Renal cortex interstitium (tissue), 11 donors: ENCODE data around the gene SORCS2. TPM values are rescaled to one million over a fixed set of nuclear protein-coding genes. Genes with fewer than 3 reads are reported as not detected.
A peak's percentile ranks its signal among the peaks of the same experiment; 100 is the strongest.

Experiments
- DNase-seq, 11 donors: peaks; one replicate each; pipeline ENCODE4 v3.0.0-alpha.2; 2013; ENCODE audit warnings: low read depth in 9 of 11, low spot score in 4 of 11; ENCODE audit errors: extremely low read depth in 1 of 11
- polyA plus RNA-seq, 3 donors: library from polyadenylated mRNA; unstranded; fragments of 120-200 nt; gene quantifications; one replicate each; pipeline ENCODE4 v1.2.1, GENCODE V29; 2013; ENCODE audit not compliant: insufficient read length in 3 of 3

SORCS2 gene
- polyA plus RNA-seq, 3 donors = 8.3 to 13.3 (median 9.9) TPM

- DNase-seq = no peak
Measured at GRCh38 chr4:7710576-7711306, 518.4 kb downstream of the SORCS2 start.

- no peak for DNase-seq
Measured at GRCh38 chr4:7711307-7711963, 519.1 kb downstream of the SORCS2 start.

- DNase-seq = no peak
Measured at GRCh38 chr4:7712021-7712671, 519.8 kb downstream of the SORCS2 start.

GRCh38 chr4:7713757-7714156 lies 521.4 kb downstream of the SORCS2 start:
- no peak for DNase-seq

- no peak for DNase-seq
Measured at GRCh38 chr4:7714176-7714575, 521.8 kb downstream of the SORCS2 start.

GRCh38 chr4:7714738-7715137 lies 522.4 kb downstream of the SORCS2 start:
- no peak for DNase-seq

GRCh38 chr4:7715271-7716009 lies 523.1 kb downstream of the SORCS2 start:
- DNase-seq = no peak

GRCh38 chr4:7716010-7716721 lies 523.8 kb downstream of the SORCS2 start:
- DNase-seq = no peak

- DNase-seq = no peak
Measured at GRCh38 chr4:7717161-7717560, 524.8 kb downstream of the SORCS2 start.

GRCh38 chr4:7717946-7718490 lies 525.7 kb downstream of the SORCS2 start:
- no peak for DNase-seq

GRCh38 chr4:7719354-7720174 lies 527.2 kb downstream of the SORCS2 start:
- peak; percentile 21 to 68 (median 45) for DNase-seq

GRCh38 chr4:7721984-7722551 lies 529.7 kb downstream of the SORCS2 start:
- DNase-seq = no peak

GRCh38 chr4:7722766-7723387 lies 530.5 kb downstream of the SORCS2 start:
- DNase-seq = no peak

GRCh38 chr4:7723625-7724024 lies 531.3 kb downstream of the SORCS2 start:
- no peak for DNase-seq

GRCh38 chr4:7725951-7726350 lies 533.6 kb downstream of the SORCS2 start:
- DNase-seq = no peak

- no peak for DNase-seq
Measured at GRCh38 chr4:7726665-7727413, 534.5 kb downstream of the SORCS2 start.
